Measurements from ENCODE around the gene WBP11.

DNA sequence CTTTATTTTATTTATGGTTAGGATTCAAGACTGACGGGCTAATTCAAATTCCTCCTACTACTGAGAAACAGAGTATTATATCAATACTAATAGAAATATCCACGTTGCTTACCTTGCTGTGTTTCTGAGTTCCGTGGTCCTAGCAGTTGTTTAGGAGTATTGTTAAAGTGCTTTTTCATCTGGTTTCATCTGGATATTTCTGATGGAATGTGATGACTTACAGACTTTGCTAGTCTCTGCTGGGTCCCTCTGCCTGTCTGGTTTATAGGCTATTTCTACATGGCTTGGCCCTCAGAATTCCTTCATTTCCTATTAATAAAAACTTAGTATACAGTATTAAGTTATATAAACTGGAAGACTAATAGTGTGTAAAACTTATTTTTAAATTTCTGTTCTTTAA, 10.7 kb upstream of the WBP11 start, which contains the start of gene SMCO3:
- TF ChIP-seq GABPA (IDR thresholded peaks at IDR 0.05; ENCODE audit: low read depth) (no peak), CTCF (IDR thresholded peaks at IDR 0.05; ENCODE audit: insufficient read depth, low read length) (no peak), REST (IDR thresholded peaks at IDR 0.05; ENCODE audit: insufficient replicate concordance, low read depth) (no peak), SPI1 (IDR thresholded peaks at IDR 0.05; ENCODE audit: borderline replicate concordance, low read depth) (no peak)

Measured in HL-60 (cell line).